ENCODE data around the gene C1QTNF2.

The C1QTNF2 gene

GRCh38 chr5:160312134-160312959, 58.1 kb downstream of the C1QTNF2 start, which contains the start of gene CCNJL:
Gene CCNJL (minus strand): TSS chr5:160312564. CDS start chr5:160311923, 641 bp downstream.
- H3K4me3 ChIP-seq = peak within 1 kb of the TSS; percentile 44 to 65 (median 50)
- peak within 1 kb of the TSS in 12 of 21 experiments; percentile 3 to 61 (median 22) for H3K27ac ChIP-seq

DNA sequence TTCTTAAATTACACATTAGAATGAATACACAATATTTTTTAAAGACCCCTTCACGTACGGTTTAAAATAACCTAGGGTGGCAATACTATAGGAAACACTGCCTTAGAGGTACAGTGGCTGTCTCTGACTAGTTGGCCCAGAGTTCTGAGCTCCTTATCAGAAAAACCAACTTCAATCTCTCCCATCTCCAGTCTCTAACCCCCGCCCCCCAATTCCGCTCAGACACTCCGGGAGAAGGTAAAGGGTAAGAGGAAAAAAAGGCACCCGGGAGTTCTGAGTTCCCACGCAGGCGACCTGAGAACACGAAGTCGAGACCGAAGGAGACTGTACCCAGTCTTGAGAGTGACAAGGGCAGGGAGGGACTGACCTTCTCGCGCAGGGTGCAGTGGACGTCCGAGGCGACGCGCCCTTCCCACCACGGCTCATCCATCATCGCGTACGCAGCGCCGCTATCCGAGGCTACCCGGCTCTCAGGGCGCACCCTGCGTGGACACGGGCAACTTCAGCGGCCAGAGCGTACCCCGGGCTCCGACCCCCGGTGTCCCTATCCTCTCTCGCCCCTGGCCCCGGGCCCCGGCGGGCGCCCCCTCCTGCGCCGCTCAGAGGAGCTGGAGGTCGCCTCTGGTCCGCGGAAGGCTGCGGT, 58.8 kb downstream of the C1QTNF2 start:
- H3K4me3 ChIP-seq = peak overlapping the region; percentile 44 to 65 (median 50)
- peak overlapping the region in 11 of 21 experiments; percentile 3 to 61 (median 18) for H3K27ac ChIP-seq

- Histone ChIP-seq H3K4me3 (no peak overlapping the region), H3K27ac (no peak overlapping the region)
Measured at GRCh38 chr5:160310552-160311295, 59.7 kb downstream of the C1QTNF2 start.

- Histone ChIP-seq H3K27ac (no peak overlapping the region), H3K4me3 (no peak overlapping the region)
Measured at GRCh38 chr5:160310140-160310539, 60.3 kb downstream of the C1QTNF2 start.

- H3K4me3 ChIP-seq = no peak overlapping the region
- no peak overlapping the region for H3K27ac ChIP-seq
Measured at GRCh38 chr5:160306696-160307095, 63.7 kb downstream of the C1QTNF2 start.

- no peak overlapping the region for H3K4me3 ChIP-seq
- H3K27ac ChIP-seq = no peak overlapping the region
Measured at GRCh38 chr5:160305319-160305718, 65.1 kb downstream of the C1QTNF2 start.

GRCh38 chr5:160303690-160304089, 66.7 kb downstream of the C1QTNF2 start:
- H3K4me3 ChIP-seq = no peak overlapping the region
- no peak overlapping the region for H3K27ac ChIP-seq

GRCh38 chr5:160298189-160298588, 72.2 kb downstream of the C1QTNF2 start:
- no peak overlapping the region for H3K27ac ChIP-seq

GRCh38 chr5:160297776-160298175, 72.7 kb downstream of the C1QTNF2 start:
- no peak overlapping the region for H3K4me3 ChIP-seq
- no peak overlapping the region for H3K27ac ChIP-seq

More at GRCh38 chr5:160298189-160298588, 72.2 kb downstream of the C1QTNF2 start:
- no peak overlapping the region for H3K4me3 ChIP-seq

Data from skin epidermis (tissue), 12 donors.